HL-60 (cell line): ENCODE results near the gene NFKBIB.
"Not testable (repeated sequence)": the region's sequence is repeated elsewhere in the genome, so short reads cannot be mapped to it uniquely, and the experiment has no call there.

Experiments
- DNase-seq, 2 experiments: peaks; one replicate each; pipeline ENCODE4 v3.0.0-alpha.2; 2010 to 2020; ENCODE audit warnings: low read depth in 1 of 2, low spot score in 1 of 2
- H3K27ac ChIP-seq: fragments of 250-450 bp; sonication (Bioruptor Pico); replicated peaks from 2 replicates; pipeline ENCODE4 v1.5.1; 2020; ENCODE audit warnings: mild to moderate bottlenecking, moderate library complexity
- H3K27me3 ChIP-seq: fragments of 250-450 bp; sonication (Bioruptor Pico); 2 replicates; pipeline ENCODE4 v1.5.1; 2021; ENCODE audit warnings: mild to moderate bottlenecking, moderate library complexity; ENCODE audit not compliant: insufficient read depth, poor library complexity, severe bottlenecking
- H3K4me3 ChIP-seq: replicated peaks from 2 replicates; pipeline ENCODE4 v1.5.1; 2011; ENCODE audit warnings: mild to moderate bottlenecking, control low read depth, low read length; ENCODE audit not compliant: insufficient read depth
- GABPA ChIP-seq: IDR thresholded peaks from 2 replicates; pipeline ENCODE4 v1.6.1; 2012; ENCODE audit warnings: low read depth
- POLR2AphosphoS5 ChIP-seq: IDR thresholded peaks from 2 replicates; pipeline ENCODE4 v1.6.1; 2012; ENCODE audit warnings: low read depth
- SPI1 ChIP-seq: IDR thresholded peaks from 2 replicates; pipeline ENCODE4 v1.6.1; 2012; ENCODE audit warnings: low read depth, mild to moderate bottlenecking, borderline replicate concordance
- TF ChIP-seq, protein P1 (sequence below): IDR thresholded peaks from one replicate; pipeline ENCODE4 v1.5.1; 2011; ENCODE audit warnings: low read length, control low read depth, inconsistent platforms; ENCODE audit not compliant: insufficient read depth
- TF ChIP-seq, protein P2 (sequence below): IDR thresholded peaks from 2 replicates; pipeline ENCODE4 v1.6.1; 2012; ENCODE audit warnings: low read depth; ENCODE audit not compliant: insufficient replicate concordance

NFKBIB gene

DNA sequence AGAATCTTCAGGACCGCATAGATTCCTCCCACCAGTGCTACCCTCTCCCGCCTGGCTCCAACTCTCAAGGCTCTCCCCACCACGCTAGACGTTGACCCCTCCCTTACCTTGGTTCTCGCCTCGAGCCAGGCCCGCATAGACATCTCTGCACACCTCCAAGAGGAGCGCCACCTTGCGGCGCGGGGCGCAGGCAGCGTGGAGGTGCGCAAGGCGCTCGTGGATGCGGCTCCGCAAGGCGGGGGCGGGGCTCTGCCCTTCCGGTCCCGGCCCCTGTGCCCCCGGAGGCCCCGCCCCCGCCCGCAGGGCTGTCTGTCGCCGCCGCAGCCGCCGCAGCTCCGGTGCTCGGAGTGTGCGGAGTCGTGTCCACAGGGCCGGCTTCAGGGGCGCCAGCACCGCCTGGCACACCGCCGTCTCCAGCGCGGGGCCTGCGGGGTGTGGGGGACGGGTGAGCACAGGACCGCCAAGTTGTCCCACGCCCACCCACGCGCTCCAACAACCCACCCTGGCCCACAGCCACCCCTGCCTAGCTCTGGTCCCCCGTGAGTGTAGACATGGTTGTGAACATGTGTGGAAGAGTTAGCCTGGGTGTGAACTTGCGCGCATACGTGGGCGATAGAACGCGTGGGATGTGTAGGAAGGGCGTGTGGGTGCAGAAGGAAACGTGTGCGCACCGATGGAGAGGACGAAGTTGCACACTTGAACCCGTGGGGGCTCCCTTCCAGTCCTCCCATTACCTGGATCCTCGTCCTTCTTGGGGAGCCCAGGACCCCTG lies 29.7 kb upstream of the NFKBIB start:
- H3K27ac ChIP-seq = 0 out of 2 replicates have a peak overlapping the region, but pooled peaks have one; percentile 9
- peak overlapping the region; percentile 36 for H3K4me3 ChIP-seq
- peak; percentile 88 to 92 for DNase-seq
- no peaks in the 10 kb centered on the region for H3K27me3 ChIP-seq
- TF ChIP-seq, protein P1, sequence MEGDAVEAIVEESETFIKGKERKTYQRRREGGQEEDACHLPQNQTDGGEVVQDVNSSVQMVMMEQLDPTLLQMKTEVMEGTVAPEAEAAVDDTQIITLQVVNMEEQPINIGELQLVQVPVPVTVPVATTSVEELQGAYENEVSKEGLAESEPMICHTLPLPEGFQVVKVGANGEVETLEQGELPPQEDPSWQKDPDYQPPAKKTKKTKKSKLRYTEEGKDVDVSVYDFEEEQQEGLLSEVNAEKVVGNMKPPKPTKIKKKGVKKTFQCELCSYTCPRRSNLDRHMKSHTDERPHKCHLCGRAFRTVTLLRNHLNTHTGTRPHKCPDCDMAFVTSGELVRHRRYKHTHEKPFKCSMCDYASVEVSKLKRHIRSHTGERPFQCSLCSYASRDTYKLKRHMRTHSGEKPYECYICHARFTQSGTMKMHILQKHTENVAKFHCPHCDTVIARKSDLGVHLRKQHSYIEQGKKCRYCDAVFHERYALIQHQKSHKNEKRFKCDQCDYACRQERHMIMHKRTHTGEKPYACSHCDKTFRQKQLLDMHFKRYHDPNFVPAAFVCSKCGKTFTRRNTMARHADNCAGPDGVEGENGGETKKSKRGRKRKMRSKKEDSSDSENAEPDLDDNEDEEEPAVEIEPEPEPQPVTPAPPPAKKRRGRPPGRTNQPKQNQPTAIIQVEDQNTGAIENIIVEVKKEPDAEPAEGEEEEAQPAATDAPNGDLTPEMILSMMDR = peak; percentile 67
- TF ChIP-seq, protein P2, sequence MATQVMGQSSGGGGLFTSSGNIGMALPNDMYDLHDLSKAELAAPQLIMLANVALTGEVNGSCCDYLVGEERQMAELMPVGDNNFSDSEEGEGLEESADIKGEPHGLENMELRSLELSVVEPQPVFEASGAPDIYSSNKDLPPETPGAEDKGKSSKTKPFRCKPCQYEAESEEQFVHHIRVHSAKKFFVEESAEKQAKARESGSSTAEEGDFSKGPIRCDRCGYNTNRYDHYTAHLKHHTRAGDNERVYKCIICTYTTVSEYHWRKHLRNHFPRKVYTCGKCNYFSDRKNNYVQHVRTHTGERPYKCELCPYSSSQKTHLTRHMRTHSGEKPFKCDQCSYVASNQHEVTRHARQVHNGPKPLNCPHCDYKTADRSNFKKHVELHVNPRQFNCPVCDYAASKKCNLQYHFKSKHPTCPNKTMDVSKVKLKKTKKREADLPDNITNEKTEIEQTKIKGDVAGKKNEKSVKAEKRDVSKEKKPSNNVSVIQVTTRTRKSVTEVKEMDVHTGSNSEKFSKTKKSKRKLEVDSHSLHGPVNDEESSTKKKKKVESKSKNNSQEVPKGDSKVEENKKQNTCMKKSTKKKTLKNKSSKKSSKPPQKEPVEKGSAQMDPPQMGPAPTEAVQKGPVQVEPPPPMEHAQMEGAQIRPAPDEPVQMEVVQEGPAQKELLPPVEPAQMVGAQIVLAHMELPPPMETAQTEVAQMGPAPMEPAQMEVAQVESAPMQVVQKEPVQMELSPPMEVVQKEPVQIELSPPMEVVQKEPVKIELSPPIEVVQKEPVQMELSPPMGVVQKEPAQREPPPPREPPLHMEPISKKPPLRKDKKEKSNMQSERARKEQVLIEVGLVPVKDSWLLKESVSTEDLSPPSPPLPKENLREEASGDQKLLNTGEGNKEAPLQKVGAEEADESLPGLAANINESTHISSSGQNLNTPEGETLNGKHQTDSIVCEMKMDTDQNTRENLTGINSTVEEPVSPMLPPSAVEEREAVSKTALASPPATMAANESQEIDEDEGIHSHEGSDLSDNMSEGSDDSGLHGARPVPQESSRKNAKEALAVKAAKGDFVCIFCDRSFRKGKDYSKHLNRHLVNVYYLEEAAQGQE = no peak
- no peak for TF ChIP-seq SPI1
- no peak for TF ChIP-seq POLR2AphosphoS5
- no peak for TF ChIP-seq GABPA

DNA sequence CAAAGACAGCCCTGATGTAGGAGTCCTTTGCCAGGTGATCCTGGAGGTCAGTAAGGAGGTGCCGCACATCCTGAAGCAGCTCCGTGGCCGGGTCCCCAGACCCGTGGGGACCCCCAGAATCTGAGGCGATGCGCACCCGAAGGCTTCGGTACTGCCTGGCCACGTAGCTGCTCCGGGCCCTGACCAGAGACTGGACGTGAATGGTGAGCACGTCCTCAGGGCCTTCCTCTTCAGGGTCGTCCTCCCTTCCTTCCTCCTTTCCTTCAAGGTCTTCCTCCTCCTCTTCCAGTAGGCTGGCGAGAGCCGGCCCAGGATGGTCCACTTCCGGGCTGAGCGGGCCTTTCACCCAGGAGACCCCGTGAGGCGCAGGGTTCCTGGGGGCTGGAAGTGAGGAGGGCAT lies 29.2 kb upstream of the NFKBIB start:
- TF ChIP-seq POLR2AphosphoS5 (no peak), GABPA (no peak)
- TF ChIP-seq, protein P1 = no peak
- TF ChIP-seq, protein P2 = no peak
- no peak overlapping the region for H3K27ac ChIP-seq
- no peak for DNase-seq
- no peak overlapping the region for H3K4me3 ChIP-seq
- no peaks in the 10 kb centered on the region for H3K27me3 ChIP-seq

DNA sequence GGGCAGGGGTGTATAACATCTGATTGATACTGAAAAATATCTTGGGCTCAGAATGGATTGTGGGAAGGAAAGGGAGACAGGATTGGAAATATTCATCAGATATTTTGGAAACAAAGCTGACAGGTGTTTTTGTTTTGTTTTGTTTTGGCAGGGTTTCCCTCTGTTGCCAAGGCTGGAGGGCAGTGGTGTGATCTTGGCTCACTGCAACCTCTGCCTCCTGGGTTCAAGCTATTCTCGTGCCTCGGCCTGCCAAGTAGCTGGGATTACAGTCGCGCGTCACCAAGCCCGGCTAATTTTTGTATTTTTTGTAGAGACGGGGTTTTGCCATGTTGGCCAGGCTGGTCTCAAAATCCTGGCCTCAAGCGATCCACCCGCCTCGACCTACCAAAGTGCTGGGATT lies 26.4 kb upstream of the NFKBIB start:
- H3K27ac ChIP-seq, DNase-seq, H3K27me3 ChIP-seq, H3K4me3 ChIP-seq: not testable (repeated sequence)

DNA sequence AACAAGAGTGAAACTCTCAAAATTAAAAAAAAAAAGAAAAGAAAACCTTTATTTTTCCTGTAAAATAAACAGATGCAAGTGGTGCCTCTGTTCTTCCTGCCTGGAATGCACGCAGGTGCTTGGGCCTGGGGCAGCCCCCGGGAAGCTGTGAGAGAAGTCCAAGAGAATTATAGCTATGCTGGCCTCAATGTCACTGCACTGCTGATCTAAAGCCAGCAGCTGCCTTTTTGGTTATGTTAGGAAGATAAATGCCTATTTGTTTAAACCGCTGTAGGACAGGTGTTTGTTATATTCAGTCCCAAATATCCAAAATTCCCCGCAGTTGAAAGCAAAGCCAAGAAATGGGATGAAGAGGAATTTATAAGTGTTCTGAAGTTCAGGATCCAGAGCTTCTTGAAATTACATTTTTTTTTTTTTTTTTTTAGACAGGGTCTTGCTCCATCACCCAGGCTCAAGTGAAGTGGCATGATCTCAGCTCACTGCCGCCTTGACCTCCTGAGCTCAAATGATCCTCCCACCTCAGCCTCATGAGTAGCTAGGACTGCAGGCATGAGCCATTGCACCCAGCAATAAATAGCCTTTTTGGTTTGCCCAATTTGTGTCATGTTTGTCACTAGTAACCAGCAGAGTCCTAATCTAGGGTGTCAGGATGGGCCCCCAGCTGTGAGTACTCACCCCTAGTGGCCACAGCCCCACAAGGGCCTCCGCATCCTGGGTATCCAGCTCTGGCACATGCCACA lies 23.9 kb upstream of the NFKBIB start:
- no peak for TF ChIP-seq GABPA
- no peak for TF ChIP-seq POLR2AphosphoS5
- TF ChIP-seq, protein P2 = no peak
- TF ChIP-seq, protein P1 = no peak
- no peak for TF ChIP-seq SPI1
- Histone ChIP-seq H3K27me3 (no peaks in the 10 kb centered on the region), H3K4me3 (no peak overlapping the region), H3K27ac (no peak overlapping the region)
- DNase-seq = no peak
